Glutamatergic neuron (in vitro differentiated cells): ENCODE measurements around the gene CLSTN2. TPM values are rescaled to one million over a fixed set of nuclear protein-coding genes. Genes with fewer than 3 reads are reported as not detected.

Experiments used
- DNase-seq: peaks from one replicate; pipeline ENCODE4 v3.0.0; 2022
- H3K27ac Mint-ChIP-seq: one replicate; pipeline ENCODE4 v1.8.0; 2020; ENCODE audit warnings: mild to moderate bottlenecking, mixed read lengths, inconsistent platforms; ENCODE audit not compliant: unreplicated experiment
- H3K27me3 Mint-ChIP-seq: one replicate; pipeline ENCODE4 v1.8.0; 2020; ENCODE audit warnings: mild to moderate bottlenecking, moderate library complexity, mixed read lengths, inconsistent platforms; ENCODE audit not compliant: unreplicated experiment
- H3K36me3 Mint-ChIP-seq: one replicate; pipeline ENCODE4 v1.8.0; 2020; ENCODE audit warnings: mild to moderate bottlenecking, mixed read lengths, inconsistent platforms; ENCODE audit not compliant: unreplicated experiment
- H3K4me1 Mint-ChIP-seq: one replicate; pipeline ENCODE4 v1.8.0; 2020; ENCODE audit warnings: mild to moderate bottlenecking, low read depth, mixed read lengths, inconsistent platforms; ENCODE audit not compliant: unreplicated experiment
- H3K4me3 Mint-ChIP-seq: one replicate; pipeline ENCODE4 v1.8.0; 2020; ENCODE audit warnings: mild to moderate bottlenecking, mixed read lengths, inconsistent platforms; ENCODE audit not compliant: unreplicated experiment
- H3K9me3 Mint-ChIP-seq: one replicate; pipeline ENCODE4 v1.8.0; 2020; ENCODE audit warnings: mild to moderate bottlenecking, moderate library complexity, mixed read lengths, inconsistent platforms; ENCODE audit not compliant: unreplicated experiment
- CTCF ChIP-seq: fragments of 200-600 bp; sonication (generic); IDR thresholded peaks from one replicate; pipeline ENCODE4 v1.5.0; 2021; ENCODE audit not compliant: partially characterized antibody, unreplicated experiment
- total RNA-seq: library from RNA; stranded (reverse); fragmentation: NEBNext Ultra II Directional; extraction: Animal tissue kit (Norgen Biotek cat#: 25700); gene quantifications from one replicate; pipeline ENCODE4 v1.2.1, GENCODE V29; 2021; ENCODE audit not compliant: unreplicated experiment

CLSTN2 gene
- total RNA-seq, 1 donor from 2014 or later = 3.1 TPM

- Mint-ChIP-seq H3K27me3 (no peaks in the 10 kb centered on the region), H3K4me1 (no peaks in the 10 kb centered on the region), H3K36me3 (no peaks in the 10 kb centered on the region), H3K27ac (no peak overlapping the region), H3K4me3 (no peak overlapping the region), H3K9me3 (no peaks in the 10 kb centered on the region)
- TF ChIP-seq CTCF = no peak
- no peak for DNase-seq
These were observed 40.9 kb upstream of the CLSTN2 start for GRCh38 chr3:139893963-139894642.

DNA sequence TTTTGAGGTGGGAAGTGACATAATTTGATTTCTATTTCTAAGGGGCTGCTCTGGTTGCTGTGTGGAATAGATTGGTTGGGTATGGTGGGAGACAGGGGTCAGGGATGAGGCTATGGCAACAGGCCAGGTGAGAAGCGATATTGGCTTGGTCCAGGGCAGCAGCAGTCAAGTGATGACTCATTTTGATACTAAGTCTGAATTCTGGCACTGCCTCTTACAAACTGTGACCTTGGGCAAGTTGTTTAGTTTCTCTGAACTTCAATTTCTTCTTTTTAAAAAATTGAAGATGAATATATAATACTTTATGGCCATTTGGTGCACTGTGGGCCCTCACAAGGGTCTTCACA is 40.4 kb upstream of the CLSTN2 start:
- no peak for TF ChIP-seq CTCF
- H3K9me3 Mint-ChIP-seq = no peaks in the 10 kb centered on the region
- H3K4me1 Mint-ChIP-seq = no peaks in the 10 kb centered on the region
- H3K36me3 Mint-ChIP-seq = no peaks in the 10 kb centered on the region
- no peak overlapping the region for H3K4me3 Mint-ChIP-seq
- no peaks in the 10 kb centered on the region for H3K27me3 Mint-ChIP-seq
- DNase-seq = no peak
- H3K27ac Mint-ChIP-seq = no peak overlapping the region

DNA sequence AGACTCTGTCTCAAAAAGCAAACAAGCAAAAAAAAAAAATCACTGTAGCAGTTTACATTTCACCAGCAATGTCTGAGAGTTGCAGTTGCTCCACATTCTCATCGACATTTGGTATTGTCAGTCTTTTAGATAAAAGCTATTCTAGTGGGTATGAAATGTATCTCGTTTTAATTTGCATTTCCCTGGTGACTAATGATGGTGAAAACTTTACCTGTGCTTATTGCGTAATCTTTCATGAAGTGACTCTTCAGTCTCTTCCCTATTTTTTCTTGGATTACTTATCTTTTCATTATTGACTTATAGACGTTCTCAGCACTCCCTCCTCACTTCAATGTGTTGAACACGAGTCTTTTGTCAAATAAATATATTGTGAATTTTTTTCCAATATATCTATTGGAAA is 37.2 kb upstream of the CLSTN2 start:
- no peaks in the 10 kb centered on the region for H3K4me1 Mint-ChIP-seq
- H3K27ac Mint-ChIP-seq = no peak overlapping the region

GRCh38 chr3:139906418-139906817 is 28.6 kb upstream of the CLSTN2 start:
- H3K27me3 Mint-ChIP-seq = peaks cover under 1% of the 10 kb centered on the region
- no peak overlapping the region for H3K4me3 Mint-ChIP-seq
- no peak overlapping the region for H3K27ac Mint-ChIP-seq
- H3K36me3 Mint-ChIP-seq = no peaks in the 10 kb centered on the region
- no peaks in the 10 kb centered on the region for H3K4me1 Mint-ChIP-seq
- no peak for DNase-seq
- TF ChIP-seq CTCF = no peak
- no peaks in the 10 kb centered on the region for H3K9me3 Mint-ChIP-seq

More for the DNA sequence above, 37.2 kb upstream of the CLSTN2 start:
- peaks cover 2% of the 10 kb centered on the region for H3K27me3 Mint-ChIP-seq
- H3K36me3 Mint-ChIP-seq = no peaks in the 10 kb centered on the region
- H3K4me3 Mint-ChIP-seq = no peak overlapping the region
- H3K9me3 Mint-ChIP-seq = no peaks in the 10 kb centered on the region
- no peak for TF ChIP-seq CTCF
- DNase-seq = no peak

GRCh38 chr3:139909811-139910210 is 25.2 kb upstream of the CLSTN2 start:
- Mint-ChIP-seq H3K4me1 (no peaks in the 10 kb centered on the region), H3K9me3 (peaks cover 2% of the 10 kb centered on the region), H3K4me3 (no peak overlapping the region), H3K27me3 (no peaks in the 10 kb centered on the region), H3K27ac (no peak overlapping the region), H3K36me3 (no peaks in the 10 kb centered on the region)
- no peak for DNase-seq
- no peak for TF ChIP-seq CTCF
